ENCODE data around the gene ACLY. TPM values are rescaled to one million over a fixed set of nuclear protein-coding genes. Genes with fewer than 3 reads are reported as not detected.

Gene ACLY
- total RNA-seq, 1 experiment from 2014 or later: 67.7 TPM

GRCh38 chr17:41919165-41919817 is 540 bp upstream of the ACLY start:
- Mint-ChIP-seq H3K27ac (ENCODE audit: low read depth, unreplicated experiment) (peak overlapping the region; percentile 78), H3K4me1 (ENCODE audit: insufficient read depth, unreplicated experiment) (peaks cover 23% of the 10 kb centered on the region), H3K9me3 (ENCODE audit: unreplicated experiment) (no peaks in the 10 kb centered on the region), H3K27me3 (ENCODE audit: insufficient read depth, unreplicated experiment) (no peaks in the 10 kb centered on the region), H3K4me3 (ENCODE audit: unreplicated experiment) (peak overlapping the region; percentile 87), H3K36me3 (ENCODE audit: insufficient read depth, unreplicated experiment) (peaks cover 5% of the 10 kb centered on the region)
- no TSS peak for BruUV-seq (replicated peaks)
- TF ChIP-seq CTCF (IDR thresholded peaks at IDR 0.05; ENCODE audit: unreplicated experiment): no peak
- ChIA-PET CTCF (interaction anchor here (0.5 to 0.6 kb wide), 2 partner anchors 98 to 144 kb away, joined by 3 to 4 read pairs; partner anchors contain the start of gene DNAJC7), POLR2A (interaction anchor here (0.6 to 6.0 kb wide), 27 partner anchors 10 to 668 kb away, joined by 3 to 101 read pairs (median 4); partner anchors contain the start of genes CNP, DNAJC7, EIF1 and JUP)
- DNase-seq (ENCODE audit: unreplicated experiment): peak; percentile 68
- intact Hi-C loops (cut with micrococcal nuclease): no loop called here

- Mint-ChIP-seq H3K4me3 (ENCODE audit: unreplicated experiment) (peak overlapping the region; percentile 87), H3K9me3 (ENCODE audit: unreplicated experiment) (no peaks in the 10 kb centered on the region), H3K36me3 (ENCODE audit: insufficient read depth, unreplicated experiment) (peaks cover 20% of the 10 kb centered on the region), H3K4me1 (ENCODE audit: insufficient read depth, unreplicated experiment) (peaks cover 30% of the 10 kb centered on the region), H3K27ac (ENCODE audit: low read depth, unreplicated experiment) (peak overlapping the region; percentile 78), H3K27me3 (ENCODE audit: insufficient read depth, unreplicated experiment) (no peaks in the 10 kb centered on the region)
- TF ChIP-seq CTCF (IDR thresholded peaks at IDR 0.05; ENCODE audit: unreplicated experiment): no peak
- ChIA-PET POLR2A (interaction anchor here (0.5 to 6.0 kb wide), 27 partner anchors 9 to 1344 kb away, joined by 3 to 101 read pairs (median 4); partner anchors contain the start of genes CNP, DNAJC7, EIF1 and JUP), CTCF (interaction anchor here (0.5 to 0.8 kb wide), 5 partner anchors 64 to 314 kb away, joined by 3 read pairs; no protein-coding TSS in a partner anchor)
- intact Hi-C loops (cut with micrococcal nuclease): no loop called here
- DNase-seq (ENCODE audit: unreplicated experiment): peak; percentile 39
- no TSS peak for BruUV-seq (replicated peaks)
Measured at GRCh38 chr17:41917679-41918313, 955 bp downstream of the ACLY start.

- CTCF ChIA-PET: interaction anchor here (0.5 to 0.8 kb wide), 3 partner anchors 60 to 108 kb away, joined by 3 to 5 read pairs (median 3); no protein-coding TSS in a partner anchor
Measured at GRCh38 chr17:41917192-41917591, 1.6 kb downstream of the ACLY start.

More at GRCh38 chr17:41917192-41917591, 1.6 kb downstream of the ACLY start:
- no TSS peak for BruUV-seq (replicated peaks)
- Mint-ChIP-seq H3K27ac (ENCODE audit: low read depth, unreplicated experiment) (peak overlapping the region; percentile 16), H3K9me3 (ENCODE audit: unreplicated experiment) (no peaks in the 10 kb centered on the region), H3K4me1 (ENCODE audit: insufficient read depth, unreplicated experiment) (peaks cover 30% of the 10 kb centered on the region), H3K27me3 (ENCODE audit: insufficient read depth, unreplicated experiment) (no peaks in the 10 kb centered on the region), H3K36me3 (ENCODE audit: insufficient read depth, unreplicated experiment) (peaks cover 26% of the 10 kb centered on the region), H3K4me3 (ENCODE audit: unreplicated experiment) (peak overlapping the region; percentile 87)
- DNase-seq (ENCODE audit: unreplicated experiment): peak; percentile 16
- intact Hi-C loops (cut with micrococcal nuclease): no loop called here
- no peak for TF ChIP-seq CTCF (IDR thresholded peaks at IDR 0.05; ENCODE audit: unreplicated experiment)
- POLR2A ChIA-PET: interaction anchor here (0.5 to 6.0 kb wide), 16 partner anchors 8 to 1344 kb away, joined by 3 to 101 read pairs (median 11); partner anchors contain the start of genes CNP, DNAJC7, EIF1 and JUP

Measured in MCF 10A (cell line).